DOHH2 (cell line): ENCODE data around the gene SCPEP1.

Source experiments
- EZH2phosphoT487 ChIP-seq: fragments of 200-600 bp; sonication (generic); IDR thresholded peaks from 2 replicates; pipeline ENCODE4 v1.6.1; 2017; ENCODE audit warnings: borderline replicate concordance, mild to moderate bottlenecking, antibody characterized with exemption, low read length, moderate library complexity, mixed read lengths
- TF ChIP-seq, protein P1 (sequence below): fragments of 200-600 bp; sonication (generic); IDR thresholded peaks from one replicate; pipeline ENCODE4 v1.5.1; 2014; ENCODE audit warnings: antibody characterized with exemption, mild to moderate bottlenecking, low read depth, low read length; ENCODE audit not compliant: poor library complexity, severe bottlenecking

DNA sequence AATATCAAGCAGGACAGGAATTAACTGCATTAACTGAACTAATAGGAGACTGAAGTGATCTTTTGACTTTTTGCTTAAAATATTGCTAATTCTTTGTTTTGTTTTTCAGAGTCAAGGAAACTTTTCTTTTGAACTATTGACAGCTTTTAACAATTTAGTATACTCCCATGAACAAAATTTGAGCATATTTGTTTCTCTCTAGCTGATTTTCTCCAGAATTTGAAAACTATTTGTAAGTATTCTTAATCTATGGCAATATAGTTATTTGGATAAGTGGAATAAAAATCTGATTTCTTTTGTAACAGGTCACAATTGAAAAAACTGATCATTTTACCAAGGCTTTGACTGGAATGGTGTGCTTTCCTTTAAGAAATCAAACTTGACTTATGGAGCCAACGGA, 7.0 kb upstream of the SCPEP1 start:
- TF ChIP-seq, protein P1, sequence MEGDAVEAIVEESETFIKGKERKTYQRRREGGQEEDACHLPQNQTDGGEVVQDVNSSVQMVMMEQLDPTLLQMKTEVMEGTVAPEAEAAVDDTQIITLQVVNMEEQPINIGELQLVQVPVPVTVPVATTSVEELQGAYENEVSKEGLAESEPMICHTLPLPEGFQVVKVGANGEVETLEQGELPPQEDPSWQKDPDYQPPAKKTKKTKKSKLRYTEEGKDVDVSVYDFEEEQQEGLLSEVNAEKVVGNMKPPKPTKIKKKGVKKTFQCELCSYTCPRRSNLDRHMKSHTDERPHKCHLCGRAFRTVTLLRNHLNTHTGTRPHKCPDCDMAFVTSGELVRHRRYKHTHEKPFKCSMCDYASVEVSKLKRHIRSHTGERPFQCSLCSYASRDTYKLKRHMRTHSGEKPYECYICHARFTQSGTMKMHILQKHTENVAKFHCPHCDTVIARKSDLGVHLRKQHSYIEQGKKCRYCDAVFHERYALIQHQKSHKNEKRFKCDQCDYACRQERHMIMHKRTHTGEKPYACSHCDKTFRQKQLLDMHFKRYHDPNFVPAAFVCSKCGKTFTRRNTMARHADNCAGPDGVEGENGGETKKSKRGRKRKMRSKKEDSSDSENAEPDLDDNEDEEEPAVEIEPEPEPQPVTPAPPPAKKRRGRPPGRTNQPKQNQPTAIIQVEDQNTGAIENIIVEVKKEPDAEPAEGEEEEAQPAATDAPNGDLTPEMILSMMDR: no peak
- no peak for TF ChIP-seq EZH2phosphoT487
